ENCODE data around the gene DRICH1. TPM values are rescaled to one million over a fixed set of nuclear protein-coding genes. Genes with fewer than 3 reads are reported as not detected.
A peak's percentile ranks its signal among the peaks of the same experiment; 100 is the strongest.

The DRICH1 gene
- total and polyA plus RNA-seq, 2 of the 13 experiments (the other 11 are each of a cell fraction or from before 2014, with no cell fraction given) = 0.22 to 0.66 TPM

- TF ChIP-seq TIGD3 (CRISPR knock-in tag; IDR thresholded peaks at IDR 0.05; ENCODE audit: borderline replicate concordance) (no peak), ZNF282 (IDR thresholded peaks at IDR 0.05; ENCODE audit: partially characterized antibody) (no peak), TBX2 (CRISPR knock-in tag; IDR thresholded peaks at IDR 0.05; ENCODE audit: borderline replicate concordance) (peak; percentile 89), ZNF614 (CRISPR knock-in tag; IDR thresholded peaks at IDR 0.05; ENCODE audit: borderline replicate concordance) (peak; percentile 78; the same call in 1 of the 2 replicates), EP300 (IDR thresholded peaks at IDR 0.05; ENCODE audit: low read depth in 2 of 2, low read length in 2 of 2) (peak; percentile 49 to 62; a peak in 2 of 4 replicates), EP300 (CRISPR knock-in tag; IDR thresholded peaks at IDR 0.05; ENCODE audit: borderline replicate concordance) (0 out of 2 replicates have a peak, but pooled peaks have one; percentile 21), JUN (CRISPR knock-in tag; IDR thresholded peaks at IDR 0.05) (peak; percentile 84; the same call in 1 of the 2 replicates), TAF1 (CRISPR knock-in tag; IDR thresholded peaks at IDR 0.05) (no peak), FOXA1 (IDR thresholded peaks at IDR 0.05) (no peak), FOXA1 (CRISPR knock-in tag; IDR thresholded peaks at IDR 0.05) (peak; percentile 56; the same call in 1 of the 2 replicates), ZNF704 (CRISPR knock-in tag; IDR thresholded peaks at IDR 0.05; ENCODE audit: borderline replicate concordance) (no peak), ZKSCAN1 (IDR thresholded peaks at IDR 0.05; ENCODE audit: low read length) (no peak), PAWR (CRISPR knock-in tag; IDR thresholded peaks at IDR 0.05; ENCODE audit: borderline replicate concordance) (0 out of 2 replicates have a peak, but pooled peaks have one; percentile 9), MIXL1 (CRISPR knock-in tag; IDR thresholded peaks at IDR 0.05) (peak; percentile 48; the same call in 1 of the 2 replicates), TEAD3 (CRISPR knock-in tag; optimal IDR thresholded peaks at IDR 0.05; ENCODE audit: borderline replicate concordance) (peak; percentile 20), XRCC5 (optimal IDR thresholded peaks at IDR 0.05; ENCODE audit: low read length) (no peak), TGIF2 (CRISPR knock-in tag; IDR thresholded peaks at IDR 0.05) (no peak), REST (IDR thresholded peaks at IDR 0.05; ENCODE audit: borderline replicate concordance in 1 of 2, low read depth in 1 of 2, low read length in 2 of 2) (peak in 1 of 2 experiments; percentile 69; a peak in 2 of 4 replicates), YY1 (IDR thresholded peaks at IDR 0.05; ENCODE audit: insufficient read depth, insufficient replicate concordance, low read depth, low read length) (no peak), TOPORS (CRISPR knock-in tag; IDR thresholded peaks at IDR 0.05) (no peak), ZNF552 (CRISPR knock-in tag; IDR thresholded peaks at IDR 0.05; ENCODE audit: borderline replicate concordance) (no peak), RCOR2 (CRISPR knock-in tag; IDR thresholded peaks at IDR 0.05) (0 out of 2 replicates have a peak, but pooled peaks have one; percentile 24), ZNF792 (CRISPR knock-in tag; IDR thresholded peaks at IDR 0.05) (peak; percentile 40; the same call in 1 of the 2 replicates), ZBTB7B (CRISPR knock-in tag; IDR thresholded peaks at IDR 0.05) (peak; percentile 89), TCF7 (IDR thresholded peaks at IDR 0.05; ENCODE audit: low read depth) (no peak)
Observed at GRCh38 chr22:23604939-23605712, 27.0 kb downstream of the DRICH1 start (continued).
